GM23338 (cell line): ENCODE data around the gene PCBP3. TPM values are rescaled to one million over a fixed set of nuclear protein-coding genes. Genes with fewer than 3 reads are reported as not detected.

ENCODE experiments used
- ATAC-seq: fragments of 200-7000 bp; cut with Tn5 transposase; 3 replicates; pipeline ENCODE4 v1.9.1; 2020
- DNase-seq: peaks from one replicate; pipeline ENCODE4 v3.0.0-alpha.2; 2015; ENCODE audit warnings: low spot score
- H2AFZ ChIP-seq: fragments of 200-600 bp; sonication (generic); 2 replicates; pipeline ENCODE4 v1.8.0; 2016; ENCODE audit warnings: antibody characterized with exemption, mild to moderate bottlenecking, moderate library complexity
- H3F3A ChIP-seq: fragments of 200-600 bp; sonication (generic); replicated peaks from 2 replicates; pipeline ENCODE4 v1.8.0; 2017; ENCODE audit warnings: antibody characterized with exemption, mixed run types, low read depth
- H3K27ac ChIP-seq: fragments of 200-600 bp; sonication (generic); 2 replicates; pipeline ENCODE4 v1.6.1; 2016; ENCODE audit warnings: low read depth
- H3K27me3 ChIP-seq: fragments of 200-600 bp; sonication (generic); 2 replicates; pipeline ENCODE4 v1.8.0; 2016; ENCODE audit warnings: mild to moderate bottlenecking, mixed run types, moderate library complexity; ENCODE audit not compliant: insufficient read depth
- H3K36me3 ChIP-seq: fragments of 200-600 bp; sonication (generic); 2 replicates; pipeline ENCODE4 v1.8.0; 2016; ENCODE audit warnings: mild to moderate bottlenecking; ENCODE audit not compliant: insufficient read depth
- H3K4me1 ChIP-seq: fragments of 200-600 bp; sonication (generic); 2 replicates; pipeline ENCODE4 v1.8.0; 2016; ENCODE audit warnings: mild to moderate bottlenecking, moderate library complexity; ENCODE audit not compliant: insufficient read depth
- H3K4me2 ChIP-seq: fragments of 200-600 bp; sonication (generic); 2 replicates; pipeline ENCODE4 v1.7.1; 2017; ENCODE audit warnings: mixed run types
- H3K4me3 ChIP-seq: fragments of 200-600 bp; sonication (generic); 2 replicates; pipeline ENCODE4 v1.6.1; 2016; ENCODE audit warnings: mixed run types
- H3K79me2 ChIP-seq: fragments of 200-600 bp; sonication (generic); replicated peaks from 2 replicates; pipeline ENCODE4 v1.8.0; 2017; ENCODE audit warnings: mild to moderate bottlenecking; ENCODE audit not compliant: insufficient read depth
- H3K9me2 ChIP-seq: fragments of 200-600 bp; sonication (generic); 2 replicates; pipeline ENCODE4 v1.8.0; 2017; ENCODE audit not compliant: insufficient read depth
- H4K20me1 ChIP-seq: fragments of 200-600 bp; sonication (generic); replicated peaks from 2 replicates; pipeline ENCODE4 v1.8.0; 2017; ENCODE audit warnings: mild to moderate bottlenecking; ENCODE audit not compliant: insufficient read depth
- H3K27ac Mint-ChIP-seq: 2 replicates; pipeline ENCODE4 v1.8.0; 2020; ENCODE audit warnings: inconsistent platforms, mild to moderate bottlenecking, moderate library complexity, mixed read lengths
- H3K27me3 Mint-ChIP-seq: 3 replicates; pipeline ENCODE4 v1.8.0; 2022; ENCODE audit warnings: low read depth, mild to moderate bottlenecking, moderate library complexity, mixed read lengths, inconsistent platforms; ENCODE audit not compliant: insufficient read depth, poor library complexity
- H3K36me3 Mint-ChIP-seq: 3 replicates; pipeline ENCODE4 v1.8.0; 2021; ENCODE audit warnings: low read depth, mild to moderate bottlenecking, inconsistent platforms, moderate library complexity, mixed read lengths
- H3K4me1 Mint-ChIP-seq: 3 replicates; pipeline ENCODE4 v1.8.0; 2020; ENCODE audit warnings: mild to moderate bottlenecking, inconsistent platforms, mixed read lengths
- H3K4me3 Mint-ChIP-seq: 3 replicates; pipeline ENCODE4 v1.8.0; 2021; ENCODE audit warnings: moderate library complexity, mild to moderate bottlenecking, inconsistent platforms, mixed read lengths
- H3K9me3 Mint-ChIP-seq: 3 replicates; pipeline ENCODE4 v1.8.0; 2020; ENCODE audit warnings: moderate library complexity, mild to moderate bottlenecking, inconsistent platforms, mixed read lengths
- JUNB ChIP-seq: IDR thresholded peaks from one replicate; pipeline ENCODE4 v1.6.1; 2016; ENCODE audit warnings: antibody characterized with exemption; ENCODE audit not compliant: unreplicated experiment
- POLR2AphosphoS5 ChIP-seq: IDR thresholded peaks from 2 replicates; pipeline ENCODE4 v1.6.1; 2016; ENCODE audit warnings: antibody characterized with exemption, low read depth
- STAT1 ChIP-seq: IDR thresholded peaks from one replicate; pipeline ENCODE4 v1.6.1; 2016; ENCODE audit warnings: antibody characterized with exemption; ENCODE audit not compliant: unreplicated experiment
- polyA plus RNA-seq: library from polyadenylated mRNA; unstranded; fragments of >200 nt; fragmentation: Nextera tagmentation; extraction: Ambion mirVana; gene quantifications from 2 replicates; pipeline ENCODE4 v1.2.1, GENCODE V29; 2016
- total RNA-seq: library from RNA; depleted of rRNA; stranded (reverse); fragments of >200 nt; shearing (Covaris generic); gene quantifications from 2 replicates; pipeline ENCODE4 v1.2.3, GENCODE V29; 2014
- TF ChIP-seq, protein P1 (sequence below), 2 experiments: fragments of 200-600 bp in 1 of 2; sonication (generic) in 1 of 2; conservative IDR thresholded peaks; 2 replicates each; pipeline versions ENCODE4 v1.5.1 to v1.6.1; 2016 to 2017; ENCODE audit warnings: antibody characterized with exemption in 2 of 2, low read depth in 2 of 2, mild to moderate bottlenecking in 2 of 2, moderate library complexity in 1 of 2
- TF ChIP-seq, protein P2 (sequence below): fragments of 250-450 bp; sonication (Bioruptor Pico); IDR thresholded peaks from 2 replicates; pipeline ENCODE4 v1.5.0; 2020; ENCODE audit warnings: mild to moderate bottlenecking, moderate library complexity

The PCBP3 gene
- total and polyA plus RNA-seq, 2 experiments from 2014 or later, result 7.1 to 9.1 TPM

DNA sequence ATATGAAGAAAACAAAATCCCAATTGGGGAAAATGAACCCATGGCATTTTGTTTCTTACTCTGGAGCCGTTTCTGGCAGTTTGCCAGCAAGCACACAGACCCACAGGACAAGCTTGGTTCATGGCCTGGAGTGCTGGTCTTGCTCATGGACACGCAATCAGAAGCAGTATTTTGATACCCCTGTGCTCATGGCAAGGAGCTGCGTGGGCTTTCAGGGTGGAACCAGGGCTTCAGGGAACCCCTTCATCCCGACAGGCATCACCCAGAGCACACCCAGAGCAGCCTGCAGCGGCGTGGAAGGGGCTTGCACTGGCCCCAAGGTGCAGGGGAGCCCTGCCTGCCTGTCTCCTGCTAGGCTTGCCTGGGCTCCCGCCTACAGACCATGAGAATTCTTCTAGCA, 45.4 kb upstream of the PCBP3 start:
- peaks cover 4% of the 10 kb centered on the region for H3K27me3 Mint-ChIP-seq
- TF ChIP-seq, protein P1, sequence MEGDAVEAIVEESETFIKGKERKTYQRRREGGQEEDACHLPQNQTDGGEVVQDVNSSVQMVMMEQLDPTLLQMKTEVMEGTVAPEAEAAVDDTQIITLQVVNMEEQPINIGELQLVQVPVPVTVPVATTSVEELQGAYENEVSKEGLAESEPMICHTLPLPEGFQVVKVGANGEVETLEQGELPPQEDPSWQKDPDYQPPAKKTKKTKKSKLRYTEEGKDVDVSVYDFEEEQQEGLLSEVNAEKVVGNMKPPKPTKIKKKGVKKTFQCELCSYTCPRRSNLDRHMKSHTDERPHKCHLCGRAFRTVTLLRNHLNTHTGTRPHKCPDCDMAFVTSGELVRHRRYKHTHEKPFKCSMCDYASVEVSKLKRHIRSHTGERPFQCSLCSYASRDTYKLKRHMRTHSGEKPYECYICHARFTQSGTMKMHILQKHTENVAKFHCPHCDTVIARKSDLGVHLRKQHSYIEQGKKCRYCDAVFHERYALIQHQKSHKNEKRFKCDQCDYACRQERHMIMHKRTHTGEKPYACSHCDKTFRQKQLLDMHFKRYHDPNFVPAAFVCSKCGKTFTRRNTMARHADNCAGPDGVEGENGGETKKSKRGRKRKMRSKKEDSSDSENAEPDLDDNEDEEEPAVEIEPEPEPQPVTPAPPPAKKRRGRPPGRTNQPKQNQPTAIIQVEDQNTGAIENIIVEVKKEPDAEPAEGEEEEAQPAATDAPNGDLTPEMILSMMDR (conservative IDR thresholded peaks at IDR 0.05; ENCODE audit: low read depth in 2 of 2), result no peak
- TF ChIP-seq, protein P2, sequence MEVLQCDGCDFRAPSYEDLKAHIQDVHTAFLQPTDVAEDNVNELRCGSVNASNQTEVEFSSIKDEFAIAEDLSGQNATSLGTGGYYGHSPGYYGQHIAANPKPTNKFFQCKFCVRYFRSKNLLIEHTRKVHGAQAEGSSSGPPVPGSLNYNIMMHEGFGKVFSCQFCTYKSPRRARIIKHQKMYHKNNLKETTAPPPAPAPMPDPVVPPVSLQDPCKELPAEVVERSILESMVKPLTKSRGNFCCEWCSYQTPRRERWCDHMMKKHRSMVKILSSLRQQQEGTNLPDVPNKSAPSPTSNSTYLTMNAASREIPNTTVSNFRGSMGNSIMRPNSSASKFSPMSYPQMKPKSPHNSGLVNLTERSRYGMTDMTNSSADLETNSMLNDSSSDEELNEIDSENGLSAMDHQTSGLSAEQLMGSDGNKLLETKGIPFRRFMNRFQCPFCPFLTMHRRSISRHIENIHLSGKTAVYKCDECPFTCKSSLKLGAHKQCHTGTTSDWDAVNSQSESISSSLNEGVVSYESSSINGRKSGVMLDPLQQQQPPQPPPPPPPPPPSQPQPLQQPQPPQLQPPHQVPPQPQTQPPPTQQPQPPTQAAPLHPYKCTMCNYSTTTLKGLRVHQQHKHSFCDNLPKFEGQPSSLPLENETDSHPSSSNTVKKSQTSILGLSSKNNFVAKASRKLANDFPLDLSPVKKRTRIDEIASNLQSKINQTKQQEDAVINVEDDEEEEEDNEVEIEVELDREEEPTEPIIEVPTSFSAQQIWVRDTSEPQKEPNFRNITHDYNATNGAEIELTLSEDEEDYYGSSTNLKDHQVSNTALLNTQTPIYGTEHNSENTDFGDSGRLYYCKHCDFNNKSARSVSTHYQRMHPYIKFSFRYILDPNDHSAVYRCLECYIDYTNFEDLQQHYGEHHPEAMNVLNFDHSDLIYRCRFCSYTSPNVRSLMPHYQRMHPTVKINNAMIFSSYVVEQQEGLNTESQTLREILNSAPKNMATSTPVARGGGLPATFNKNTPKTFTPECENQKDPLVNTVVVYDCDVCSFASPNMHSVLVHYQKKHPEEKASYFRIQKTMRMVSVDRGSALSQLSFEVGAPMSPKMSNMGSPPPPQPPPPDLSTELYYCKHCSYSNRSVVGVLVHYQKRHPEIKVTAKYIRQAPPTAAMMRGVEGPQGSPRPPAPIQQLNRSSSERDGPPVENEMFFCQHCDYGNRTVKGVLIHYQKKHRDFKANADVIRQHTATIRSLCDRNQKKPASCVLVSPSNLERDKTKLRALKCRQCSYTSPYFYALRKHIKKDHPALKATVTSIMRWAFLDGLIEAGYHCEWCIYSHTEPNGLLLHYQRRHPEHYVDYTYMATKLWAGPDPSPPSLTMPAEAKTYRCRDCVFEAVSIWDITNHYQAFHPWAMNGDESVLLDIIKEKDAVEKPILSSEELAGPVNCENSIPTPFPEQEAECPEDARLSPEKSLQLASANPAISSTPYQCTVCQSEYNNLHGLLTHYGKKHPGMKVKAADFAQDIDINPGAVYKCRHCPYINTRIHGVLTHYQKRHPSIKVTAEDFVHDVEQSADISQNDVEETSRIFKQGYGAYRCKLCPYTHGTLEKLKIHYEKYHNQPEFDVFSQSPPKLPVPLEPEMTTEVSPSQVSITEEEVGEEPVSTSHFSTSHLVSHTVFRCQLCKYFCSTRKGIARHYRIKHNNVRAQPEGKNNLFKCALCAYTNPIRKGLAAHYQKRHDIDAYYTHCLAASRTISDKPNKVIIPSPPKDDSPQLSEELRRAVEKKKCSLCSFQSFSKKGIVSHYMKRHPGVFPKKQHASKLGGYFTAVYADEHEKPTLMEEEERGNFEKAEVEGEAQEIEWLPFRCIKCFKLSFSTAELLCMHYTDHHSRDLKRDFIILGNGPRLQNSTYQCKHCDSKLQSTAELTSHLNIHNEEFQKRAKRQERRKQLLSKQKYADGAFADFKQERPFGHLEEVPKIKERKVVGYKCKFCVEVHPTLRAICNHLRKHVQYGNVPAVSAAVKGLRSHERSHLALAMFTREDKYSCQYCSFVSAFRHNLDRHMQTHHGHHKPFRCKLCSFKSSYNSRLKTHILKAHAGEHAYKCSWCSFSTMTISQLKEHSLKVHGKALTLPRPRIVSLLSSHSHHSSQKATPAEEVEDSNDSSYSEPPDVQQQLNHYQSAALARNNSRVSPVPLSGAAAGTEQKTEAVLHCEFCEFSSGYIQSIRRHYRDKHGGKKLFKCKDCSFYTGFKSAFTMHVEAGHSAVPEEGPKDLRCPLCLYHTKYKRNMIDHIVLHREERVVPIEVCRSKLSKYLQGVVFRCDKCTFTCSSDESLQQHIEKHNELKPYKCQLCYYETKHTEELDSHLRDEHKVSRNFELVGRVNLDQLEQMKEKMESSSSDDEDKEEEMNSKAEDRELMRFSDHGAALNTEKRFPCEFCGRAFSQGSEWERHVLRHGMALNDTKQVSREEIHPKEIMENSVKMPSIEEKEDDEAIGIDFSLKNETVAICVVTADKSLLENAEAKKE (CRISPR knock-in tag), result no peak
- TF ChIP-seq STAT1 (no peak), POLR2AphosphoS5 (no peak), JUNB (no peak)
- Histone ChIP-seq H3K4me3 (no peak overlapping the region), H3F3A (no peaks in the 10 kb centered on the region), H4K20me1 (no peaks in the 10 kb centered on the region), H3K36me3 (no peaks in the 10 kb centered on the region), H3K27ac (no peak overlapping the region), H3K9me2 (peaks cover 4% of the 10 kb centered on the region; the same call in 1 of the 2 replicates), H3K4me1 (no peaks in the 10 kb centered on the region), H3K79me2 (no peaks in the 10 kb centered on the region), H3K4me2 (no peak overlapping the region), H3K27me3 (no peaks in the 10 kb centered on the region), H2AFZ (no peak overlapping the region)
- H3K9me3 Mint-ChIP-seq, result peaks cover 23% of the 10 kb centered on the region
- DNase-seq, result no peak
- peaks cover 12% of the 10 kb centered on the region for H3K36me3 Mint-ChIP-seq
- H3K4me3 Mint-ChIP-seq, result no peak overlapping the region
- no peaks in the 10 kb centered on the region; the same call in 2 of the 3 replicates for H3K4me1 Mint-ChIP-seq
- ATAC-seq, result no peak
- no peak overlapping the region for H3K27ac Mint-ChIP-seq
